ENCODE measurements around the gene PLPPR2.
"Not testable (repeated sequence)": the region's sequence is repeated elsewhere in the genome, so short reads cannot be mapped to it uniquely, and the experiment has no call there.

PLPPR2 gene

DNA sequence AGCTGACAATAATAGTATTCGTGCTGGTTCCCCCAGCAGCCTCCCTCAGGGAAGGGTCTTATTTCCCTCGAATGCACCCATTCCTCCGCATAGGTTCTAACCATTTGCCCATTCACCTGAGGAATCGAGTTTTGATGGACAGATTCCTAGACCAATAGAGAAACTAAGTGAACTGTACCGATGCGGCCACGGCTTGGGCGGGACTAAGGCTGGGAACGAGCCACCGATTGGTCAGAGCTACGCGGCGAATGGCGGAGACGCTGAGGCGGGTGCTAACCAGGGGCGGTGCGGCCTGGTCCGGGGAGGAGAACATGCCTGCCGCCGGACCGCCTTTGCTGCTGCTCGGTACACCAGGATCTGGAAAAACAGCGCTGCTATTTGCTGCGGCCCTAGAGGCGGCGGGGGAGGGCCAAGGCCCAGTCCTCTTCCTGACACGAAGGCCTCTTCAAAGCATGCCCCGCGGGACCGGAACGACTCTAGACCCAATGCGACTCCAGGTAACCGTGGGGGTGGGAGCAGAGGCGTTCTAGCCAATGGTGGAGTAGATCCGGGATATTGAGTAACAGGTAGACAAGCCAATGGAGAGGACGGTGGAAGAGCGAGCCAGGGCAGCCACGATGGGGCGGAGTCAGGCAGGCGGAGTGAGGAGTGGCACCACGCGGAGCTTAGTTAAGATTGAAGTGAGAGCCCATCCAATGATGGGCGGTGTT is 19.4 kb downstream of the PLPPR2 start, which contains the start of gene SWSAP1:
Gene SWSAP1 (plus strand): TSS at position 234 of the 710 bp plus-strand sequence. CDS start 15 bp downstream, at position 249.
- DNase-seq: peak; percentile 99

DNA sequence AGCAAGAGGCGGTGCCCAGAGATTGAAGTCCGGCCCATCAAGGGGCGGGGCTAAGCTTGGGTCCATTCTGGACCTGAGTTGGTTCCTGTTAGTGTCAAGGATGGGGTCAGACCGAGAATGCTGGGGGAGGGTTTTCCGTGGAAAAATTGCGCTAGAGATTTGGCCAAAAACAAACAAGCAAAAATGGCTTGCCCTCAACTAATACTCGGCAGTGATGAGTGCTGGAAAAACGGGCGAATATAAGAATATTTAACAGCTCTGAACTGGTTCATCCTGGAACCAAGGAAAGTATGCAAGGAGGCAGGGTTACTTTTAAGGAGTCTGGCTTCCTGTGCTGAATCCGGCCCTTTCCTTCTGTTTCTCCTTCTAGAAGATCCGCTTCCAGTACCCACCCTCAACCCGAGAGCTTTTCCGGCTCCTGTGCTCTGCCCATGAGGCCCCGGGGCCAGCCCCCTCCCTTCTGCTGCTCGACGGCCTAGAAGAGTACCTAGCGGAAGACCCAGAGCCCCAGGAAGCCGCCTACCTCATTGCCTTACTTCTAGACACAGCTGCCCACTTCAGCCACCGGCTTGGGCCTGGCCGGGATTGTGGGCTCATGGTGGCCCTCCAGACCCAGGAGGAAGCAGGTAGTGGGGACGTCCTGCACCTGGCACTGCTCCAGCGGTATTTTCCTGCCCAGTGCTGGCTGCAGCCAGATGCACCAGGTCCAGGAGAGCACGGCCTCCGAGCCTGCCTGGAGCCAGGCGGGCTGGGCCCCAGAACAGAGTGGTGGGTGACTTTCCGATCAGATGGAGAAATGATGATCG is 20.1 kb downstream of the PLPPR2 start:
- DNase-seq: peak; percentile 54

DNA sequence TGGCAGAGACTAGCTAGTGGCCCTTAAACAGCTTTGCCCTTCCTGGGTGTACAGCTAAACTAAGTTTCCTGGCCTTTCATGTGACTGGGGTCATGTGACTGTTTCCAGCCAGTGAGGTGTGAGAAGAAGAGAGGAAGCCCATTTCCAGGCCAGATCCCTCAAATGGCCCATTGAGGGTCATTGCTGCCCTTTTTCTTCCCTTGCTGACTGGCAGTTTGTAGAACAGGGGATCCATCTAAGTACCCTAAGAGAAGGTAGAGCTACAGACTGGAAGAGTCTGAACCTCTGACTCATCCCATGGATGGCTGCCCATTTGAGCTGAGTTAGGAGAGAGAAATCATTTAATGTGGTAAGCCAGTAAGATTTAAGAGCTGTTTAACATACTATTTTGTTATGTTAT is 22.0 kb downstream of the PLPPR2 start:
- DNase-seq: no peak

DNA sequence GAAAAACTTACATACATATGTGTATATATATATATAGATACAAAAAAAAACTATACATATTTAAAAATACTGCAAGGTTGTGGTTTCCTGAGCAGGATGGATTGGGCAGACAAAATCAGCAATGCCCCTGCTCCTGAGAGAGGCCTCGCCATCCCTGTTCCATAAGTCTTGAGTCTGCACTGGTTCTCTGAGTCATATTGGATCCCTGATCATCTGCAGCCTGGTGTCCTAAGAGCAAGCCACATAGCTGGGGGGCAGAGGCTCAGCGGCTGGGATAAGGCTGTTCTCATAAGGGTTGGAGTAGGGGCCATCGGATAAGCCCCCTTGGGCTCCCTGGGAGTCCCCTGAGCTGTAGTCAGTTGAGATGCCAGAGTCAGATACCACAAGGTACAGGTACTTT is 22.5 kb downstream of the PLPPR2 start:
- no peak for DNase-seq

DNA sequence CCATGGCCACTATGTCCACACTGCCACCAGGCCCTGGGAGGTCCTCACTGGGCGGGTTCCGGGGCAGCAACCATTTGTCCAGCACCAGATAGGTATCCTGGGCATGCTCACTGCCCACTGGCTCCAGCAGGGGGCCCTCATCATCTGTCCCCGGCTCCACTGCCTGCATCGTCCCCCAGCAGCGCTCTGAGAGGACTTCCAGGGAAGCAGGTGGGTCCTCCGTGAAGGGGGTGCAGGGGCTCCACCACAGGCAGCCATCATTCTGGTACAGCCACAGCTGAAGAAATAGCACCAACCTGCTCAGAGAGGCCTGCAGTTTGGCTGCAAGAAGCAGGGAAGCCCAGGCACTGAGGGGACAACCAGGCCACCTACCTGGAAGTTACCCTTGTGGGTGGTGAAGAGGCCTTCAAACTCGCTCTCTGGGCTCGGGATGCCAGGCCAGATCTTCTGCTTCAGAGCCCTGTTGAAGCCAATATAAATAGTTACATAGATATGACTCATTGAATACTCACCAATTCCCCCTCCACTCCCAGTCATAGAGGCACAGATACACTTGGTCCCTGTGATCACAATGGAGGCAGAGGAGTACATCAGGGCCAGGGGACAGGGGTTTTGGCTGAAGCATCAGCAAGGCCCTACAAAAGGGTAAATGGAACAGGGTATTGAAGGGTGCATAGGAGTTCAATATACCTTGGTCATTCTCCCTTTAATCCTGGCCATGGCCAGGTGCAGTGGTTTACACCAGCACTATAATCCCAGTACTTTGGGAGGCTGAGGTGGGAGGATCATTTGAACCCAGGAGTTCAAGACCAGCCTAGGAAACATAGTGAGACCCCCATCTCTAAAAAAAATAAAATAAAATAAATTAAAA is 23.3 kb downstream of the PLPPR2 start:
- no peak for DNase-seq

DNA sequence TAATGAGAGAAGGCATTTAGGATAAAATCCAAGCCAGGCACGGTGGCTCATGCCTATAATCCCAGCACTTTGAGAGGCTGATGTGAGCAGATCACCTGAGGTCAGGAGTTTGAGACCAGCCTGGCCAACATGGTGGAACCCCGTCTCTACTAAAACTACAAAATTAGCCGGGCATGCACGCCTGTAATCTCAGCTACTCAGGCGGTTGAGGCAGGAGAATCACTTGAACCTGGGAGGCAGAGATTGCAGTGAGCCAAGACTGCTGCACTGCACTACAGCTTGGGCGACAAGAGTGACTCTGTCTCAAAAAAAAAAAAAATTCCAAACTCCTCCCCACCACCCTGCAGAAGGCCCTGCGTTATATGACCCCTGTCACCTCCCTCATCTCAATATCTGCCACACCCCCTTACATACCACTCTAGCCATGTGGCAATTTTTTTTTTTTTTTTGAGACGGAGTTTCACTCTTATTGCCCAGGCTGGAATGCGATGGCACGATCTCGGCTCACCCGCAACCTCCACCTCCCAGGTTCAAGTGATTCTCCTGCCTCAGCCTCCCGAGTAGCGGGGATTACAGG is 24.1 kb downstream of the PLPPR2 start:
- not testable (repeated sequence) for DNase-seq

DNA sequence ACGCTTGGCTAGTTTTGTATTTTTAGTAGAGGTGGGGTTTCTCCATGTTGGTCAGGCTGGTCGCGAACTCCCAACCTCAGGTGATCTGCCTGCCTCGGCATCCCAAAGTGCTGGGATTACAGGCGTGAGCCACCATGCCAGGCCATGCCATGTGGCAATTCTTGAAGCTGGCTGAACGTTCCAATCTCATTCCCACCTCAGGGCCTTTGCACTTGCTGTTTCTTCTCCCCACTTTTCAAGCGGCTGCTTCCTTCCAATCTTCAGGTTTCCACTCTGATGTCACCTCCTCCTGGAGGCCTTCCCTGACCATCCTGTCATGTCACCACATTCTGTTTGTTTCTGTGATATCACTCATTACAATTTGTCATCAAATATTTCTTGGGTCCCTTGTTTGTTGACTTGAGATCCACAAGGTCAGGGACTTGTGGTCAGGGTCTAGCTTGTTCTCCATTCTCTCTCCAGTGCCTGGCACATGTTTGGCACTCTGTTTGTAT is 24.7 kb downstream of the PLPPR2 start:
- no peak for DNase-seq

DNA sequence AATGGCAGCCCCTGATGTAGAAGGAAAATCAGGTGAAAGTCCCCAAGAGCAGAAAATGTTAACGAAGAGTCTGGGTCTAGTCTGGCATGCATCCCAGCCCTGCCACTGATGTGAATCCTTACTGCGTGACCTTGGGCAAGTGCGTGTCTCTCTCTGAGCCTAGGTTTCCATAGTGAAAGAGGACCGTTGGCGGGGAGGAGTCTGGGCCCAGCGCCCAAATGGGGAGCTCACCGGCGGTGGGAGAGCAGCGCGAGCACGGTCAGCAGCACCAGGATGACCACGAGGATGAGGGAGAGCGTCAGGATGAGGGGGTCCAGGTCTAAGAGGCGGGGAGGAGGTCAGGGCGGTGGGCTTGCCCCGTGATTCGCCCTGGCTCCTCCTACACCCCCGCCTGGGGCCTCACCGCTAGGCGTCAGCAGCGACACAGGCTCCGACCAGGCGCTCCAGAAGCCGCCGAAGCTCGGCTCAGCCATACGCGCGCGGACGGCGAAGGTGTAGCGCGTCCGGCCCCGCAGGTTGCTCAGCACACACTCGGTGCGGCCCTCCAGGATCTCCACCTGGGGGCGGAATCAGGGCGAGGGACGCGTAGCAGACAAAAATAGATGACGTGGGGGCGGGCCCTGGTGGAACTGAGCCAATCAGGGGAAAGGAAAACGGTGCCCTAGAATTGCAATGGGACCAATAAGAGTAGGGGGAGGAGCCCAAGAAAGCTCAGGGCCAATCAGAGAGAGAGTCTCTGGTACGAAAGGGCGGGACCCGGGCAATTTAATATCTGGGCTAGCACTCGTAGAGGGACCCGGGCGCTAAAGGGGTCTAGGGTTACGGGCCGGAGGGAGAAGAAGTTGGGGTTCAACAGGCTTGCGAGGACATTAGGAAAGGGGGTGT is 25.7 kb downstream of the PLPPR2 start:
- DNase-seq: no peak

DNA sequence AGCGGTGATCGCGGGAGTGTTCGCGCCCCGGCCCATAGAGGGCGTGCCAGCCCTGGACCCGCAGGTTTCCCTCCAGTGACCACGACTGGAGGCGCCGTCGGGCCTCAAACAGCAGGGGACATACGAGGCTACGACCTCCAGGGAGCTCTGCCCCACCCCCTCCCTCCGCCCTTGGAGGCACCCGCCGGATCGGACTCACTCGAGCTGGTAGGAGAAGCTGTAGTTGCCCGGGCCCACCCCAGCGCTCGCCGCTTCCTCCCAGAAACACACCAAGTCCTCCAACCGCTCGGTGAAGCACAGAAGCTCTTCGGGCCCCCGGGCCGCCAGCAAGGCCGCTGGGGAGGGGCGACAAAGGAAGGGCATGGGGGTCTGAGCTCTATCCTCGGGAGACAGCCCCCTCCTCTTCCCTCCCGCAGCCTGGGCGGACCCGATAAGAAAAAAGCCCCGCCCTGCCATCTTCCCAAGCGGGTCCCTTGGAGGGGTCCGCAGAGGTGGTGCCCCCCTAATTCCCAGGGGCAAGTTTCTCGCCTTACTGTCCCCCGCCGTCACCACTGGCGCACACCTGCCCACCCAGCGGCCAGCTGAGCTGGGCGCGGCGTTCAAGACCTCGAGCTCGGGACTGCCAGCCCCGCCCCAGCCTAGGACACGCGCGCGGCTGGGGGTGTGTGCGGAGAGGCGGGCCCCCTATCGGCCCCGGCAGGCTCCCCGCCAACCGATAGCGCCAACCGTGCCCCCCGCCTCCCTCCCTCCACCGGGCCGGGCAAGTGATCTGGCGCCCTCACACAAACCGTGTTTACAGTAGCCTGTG is 27.9 kb downstream of the PLPPR2 start:
- DNase-seq: peak; percentile 25

DNA sequence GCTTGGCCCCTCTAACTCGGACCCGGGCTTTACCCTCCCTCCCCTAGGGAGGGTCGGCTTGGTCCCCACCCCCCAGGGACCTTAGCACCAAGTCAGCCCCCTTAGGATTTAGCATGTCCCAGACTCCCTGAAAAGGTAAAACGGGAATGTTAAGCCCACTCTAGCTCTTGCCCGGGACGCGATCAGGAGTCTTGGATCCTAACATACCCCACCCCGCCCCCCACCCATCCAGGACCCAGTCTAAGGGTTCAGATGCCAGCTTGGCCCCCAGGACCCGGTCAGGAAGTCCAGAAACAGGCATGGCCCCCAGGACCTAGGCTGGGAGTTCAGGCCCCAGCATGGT is 28.4 kb downstream of the PLPPR2 start:
- no peak for DNase-seq

DNA sequence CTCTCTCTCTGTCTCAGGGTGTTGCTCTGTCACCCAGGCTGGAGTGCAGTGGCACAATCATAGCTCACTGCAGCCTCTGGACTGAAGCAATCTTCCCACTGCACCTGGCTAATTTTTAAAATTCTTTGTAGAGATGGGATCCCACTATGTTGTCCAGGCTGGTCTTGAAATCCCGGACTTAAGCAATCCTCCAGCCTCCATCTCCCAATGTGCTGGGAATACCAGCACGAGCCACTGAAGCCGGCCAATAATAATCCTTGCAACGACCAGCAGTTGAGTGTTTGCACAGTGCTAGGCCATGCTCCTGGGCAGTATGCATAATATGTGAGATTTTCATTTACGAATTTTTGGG is 29.5 kb downstream of the PLPPR2 start:
- DNase-seq: no peak

DNA sequence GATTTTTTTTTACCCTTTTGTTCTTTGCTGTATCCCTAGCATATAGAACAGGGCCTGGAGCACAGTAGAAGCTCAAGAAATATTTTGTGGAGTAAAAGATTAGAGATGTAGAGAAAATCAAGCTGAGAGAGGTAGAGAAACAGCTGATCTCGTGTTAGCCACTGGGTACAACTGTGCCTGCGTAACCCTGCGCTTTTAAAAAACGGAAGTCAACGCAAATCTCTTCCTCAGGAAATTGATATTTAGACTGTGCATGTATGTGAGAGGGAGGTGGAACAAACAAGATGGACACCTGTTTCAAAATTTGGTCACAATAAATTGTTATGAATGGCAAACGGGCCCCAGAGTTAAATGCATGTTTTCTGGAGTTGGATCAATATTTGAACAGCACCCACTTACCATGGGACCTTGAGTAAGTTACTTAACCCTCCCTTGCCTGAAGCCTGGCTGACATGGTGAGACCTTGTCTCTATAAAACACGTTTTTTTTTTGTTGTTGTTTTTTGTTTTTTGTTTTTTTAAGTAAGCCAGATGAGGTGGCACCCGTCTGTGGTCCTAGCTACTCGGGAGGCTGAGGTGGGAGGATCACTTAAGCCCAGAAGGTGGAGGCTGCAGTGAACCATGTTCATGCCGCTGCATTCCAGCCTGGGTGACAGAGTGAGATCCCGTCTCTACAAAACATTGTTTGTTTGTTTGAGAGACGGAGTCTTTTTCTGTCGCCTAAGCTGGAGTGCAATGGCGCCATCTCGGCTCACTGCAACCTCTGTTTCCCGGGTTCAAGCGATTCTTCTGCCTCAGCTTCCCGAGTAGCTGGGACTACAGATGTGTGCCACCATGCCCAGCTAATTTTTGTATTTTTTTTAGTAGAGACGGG is 32.2 kb downstream of the PLPPR2 start:
- DNase-seq: no peak

DNA sequence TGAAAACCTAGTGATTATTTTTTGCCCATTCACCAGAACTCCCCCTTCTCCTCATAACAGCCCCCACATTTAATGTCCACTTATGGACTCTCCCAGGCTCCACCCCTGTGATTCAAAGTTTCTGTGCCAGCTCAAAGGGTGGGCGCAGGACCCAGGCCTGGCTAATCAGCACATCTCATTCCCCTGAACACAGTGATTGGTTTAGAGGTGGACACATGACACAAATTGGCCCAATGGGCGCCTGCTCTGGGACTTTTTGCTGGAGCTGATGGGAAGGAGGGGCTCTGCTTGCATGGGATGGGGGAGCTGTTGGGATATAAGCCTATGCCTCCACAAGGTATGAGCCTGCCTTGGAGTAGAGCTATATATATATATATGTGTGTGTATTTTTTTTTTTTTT is 35.1 kb downstream of the PLPPR2 start:
- DNase-seq: no peak

DNA sequence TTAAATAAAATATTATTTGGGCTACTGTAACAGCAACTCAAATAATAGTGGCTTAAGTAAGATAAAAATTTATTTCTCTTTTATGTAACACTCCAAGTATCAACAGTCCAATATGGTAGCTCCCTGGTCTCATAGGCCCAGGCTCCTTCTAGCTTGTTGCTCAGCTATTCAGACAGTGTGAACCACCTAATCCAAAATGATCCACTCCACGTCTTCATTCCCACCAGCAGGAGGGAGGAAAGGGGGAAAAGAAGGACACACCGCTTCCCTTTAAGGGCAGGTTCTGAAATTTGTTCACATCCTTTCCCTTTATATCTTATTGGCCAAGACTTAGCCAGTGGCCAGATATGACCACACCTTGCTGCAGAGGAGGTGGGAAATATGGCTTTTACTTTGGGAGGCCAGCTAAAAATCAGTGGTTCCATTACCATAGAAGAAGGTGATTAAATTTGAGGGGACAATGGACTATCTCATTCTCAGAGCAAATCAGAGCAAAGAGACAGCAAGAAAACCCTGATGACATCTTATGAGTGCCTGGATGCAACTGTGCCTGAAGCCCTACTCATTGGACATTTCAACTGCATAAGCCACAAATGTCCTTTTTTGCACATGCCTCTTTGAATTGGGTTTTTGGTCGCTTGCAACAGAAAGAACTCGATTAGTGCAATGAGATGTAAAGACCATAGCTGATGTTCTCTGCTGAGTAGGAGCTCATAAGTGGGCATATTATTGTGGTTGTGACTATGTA is 35.9 kb downstream of the PLPPR2 start:
- no peak for DNase-seq

DNA sequence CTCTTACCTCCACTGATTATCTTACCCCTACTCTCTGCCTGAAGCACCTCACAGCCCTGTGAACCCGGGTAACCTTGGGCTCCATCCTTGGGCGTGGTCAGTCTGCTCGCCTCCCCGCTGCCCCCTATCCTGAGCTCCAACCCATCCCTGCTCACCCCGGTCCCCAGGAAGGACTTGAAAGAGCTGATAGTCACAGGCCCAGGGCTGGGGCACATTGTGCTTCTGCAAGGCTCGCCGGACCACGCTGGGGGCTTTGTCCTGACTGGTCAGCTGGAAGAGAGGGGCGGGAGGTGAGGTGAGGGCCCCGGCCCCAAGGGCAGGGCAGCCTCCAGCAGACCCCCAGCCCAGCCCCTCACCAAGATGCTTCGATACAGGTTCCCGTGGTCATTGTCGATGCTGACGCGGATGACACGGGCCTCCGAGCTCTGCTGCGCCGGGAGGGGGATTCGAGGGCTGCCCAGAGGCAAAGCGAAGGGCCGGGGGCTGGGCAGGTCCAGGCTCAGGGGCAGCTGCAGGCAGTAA is 41.9 kb downstream of the PLPPR2 start:
- no peak for DNase-seq

DNA sequence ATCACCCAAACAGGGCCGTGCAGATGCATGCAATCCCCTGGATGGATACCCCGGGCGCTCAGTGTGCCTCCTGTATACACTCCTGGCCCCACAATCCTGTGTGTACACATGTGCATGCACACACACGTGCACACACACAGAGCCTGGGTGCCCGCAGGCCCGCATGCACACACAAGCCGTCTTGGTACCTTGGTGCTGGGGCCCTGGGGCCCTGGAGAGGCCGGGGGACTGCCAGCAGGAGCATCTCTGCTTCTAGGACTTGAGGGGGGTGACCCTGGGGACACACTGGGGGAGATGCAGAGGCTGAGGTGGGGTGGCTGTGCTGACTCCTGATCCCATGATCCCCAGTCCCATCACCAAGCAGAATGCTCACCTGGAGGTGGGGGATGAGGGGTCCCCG is 44.4 kb downstream of the PLPPR2 start:
- no peak for DNase-seq

DNA sequence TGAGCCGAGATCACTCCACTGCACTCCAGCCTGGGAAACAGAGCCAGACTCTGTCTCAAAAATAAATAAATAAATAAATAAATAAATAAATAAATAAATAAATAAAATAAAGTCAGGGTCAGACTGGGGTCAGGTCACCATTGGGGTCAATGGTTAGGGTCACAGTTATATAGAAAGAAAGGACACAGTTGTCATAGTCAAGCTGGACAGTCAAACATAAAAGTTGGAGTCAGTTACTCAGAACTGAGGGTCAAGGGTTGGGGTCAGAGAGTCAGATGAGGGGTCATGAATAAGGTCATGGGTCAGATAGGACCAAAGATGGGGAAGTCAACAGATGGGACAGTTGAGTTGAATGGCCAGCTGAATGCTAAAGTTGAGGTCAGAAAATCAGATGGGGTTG is 45.6 kb downstream of the PLPPR2 start:
- DNase-seq: no peak

DNA sequence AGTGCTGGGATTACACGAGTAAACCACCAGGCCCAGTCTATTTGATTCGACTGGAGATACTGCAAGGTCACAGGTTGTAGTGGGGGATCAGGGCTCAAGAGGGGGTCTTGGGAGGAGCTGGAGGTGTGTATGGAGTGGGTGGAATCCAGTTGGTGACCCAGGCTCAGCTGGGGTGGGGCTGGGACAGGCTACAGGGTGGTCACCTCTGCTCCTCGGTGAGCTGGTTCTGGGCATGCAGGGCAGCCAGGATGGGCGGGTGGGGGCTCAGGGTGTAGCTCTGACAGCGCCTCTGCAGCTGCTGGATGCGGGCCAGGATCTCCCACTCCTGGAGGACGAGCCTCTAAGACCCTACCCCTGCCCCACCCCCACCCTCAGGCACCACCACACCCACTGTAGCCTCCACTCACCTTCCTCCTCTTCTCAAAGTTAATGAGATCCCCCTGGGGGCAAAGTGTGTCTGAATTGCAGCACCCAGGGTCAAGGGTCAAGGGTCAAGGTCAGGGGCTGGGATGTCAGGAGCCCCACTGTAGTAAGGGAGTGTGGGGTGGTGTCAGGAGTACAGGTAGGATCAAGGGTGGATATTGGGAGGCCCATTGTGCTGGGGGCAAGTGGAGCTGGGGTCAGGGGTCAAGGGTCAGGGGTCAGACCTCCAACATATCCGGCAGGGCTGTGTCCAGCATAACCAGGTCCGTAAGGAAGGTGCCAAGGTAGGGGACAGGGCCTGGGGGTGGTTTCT is 46.7 kb downstream of the PLPPR2 start:
- DNase-seq: no peak

Measured in DMS79 (cell line).